Central memory CD8-positive, alpha-beta T cell (primary cell): ENCODE measurements around the gene SLC7A8.

Experiments
- ATAC-seq: fragments of 150-1000 bp; cut with Tn5 transposase; replicated peaks from 2 replicates; pipeline ENCODE4 v1.10.0; 2022; ENCODE audit warnings: mild to moderate bottlenecking, moderate FRiP score, moderate number of reproducible peaks; ENCODE audit not compliant: poor library complexity, severe bottlenecking; ENCODE audit errors: extremely low read depth
- DNase-seq, 2 donors: peaks; one replicate each; pipeline ENCODE4 v3.0.0; 2021; ENCODE audit warnings: low spot score in 2 of 2
- H3K27ac Mint-ChIP-seq: one replicate; pipeline ENCODE4 v1.8.0; 2022; ENCODE audit warnings: low read depth, mild to moderate bottlenecking, moderate library complexity, mixed read lengths
- H3K27me3 Mint-ChIP-seq: one replicate; pipeline ENCODE4 v1.8.0; 2022; ENCODE audit warnings: mixed read lengths
- H3K36me3 Mint-ChIP-seq: one replicate; pipeline ENCODE4 v1.8.0; 2022; ENCODE audit warnings: mild to moderate bottlenecking, moderate library complexity, mixed read lengths; ENCODE audit not compliant: insufficient read depth
- H3K4me1 Mint-ChIP-seq: one replicate; pipeline ENCODE4 v1.8.0; 2022; ENCODE audit warnings: mixed read lengths
- H3K4me3 Mint-ChIP-seq: one replicate; pipeline ENCODE4 v1.8.0; 2022; ENCODE audit warnings: mild to moderate bottlenecking, moderate library complexity, mixed read lengths
- H3K9me3 Mint-ChIP-seq: one replicate; pipeline ENCODE4 v1.8.0; 2022; ENCODE audit warnings: mixed read lengths

Gene SLC7A8

DNA sequence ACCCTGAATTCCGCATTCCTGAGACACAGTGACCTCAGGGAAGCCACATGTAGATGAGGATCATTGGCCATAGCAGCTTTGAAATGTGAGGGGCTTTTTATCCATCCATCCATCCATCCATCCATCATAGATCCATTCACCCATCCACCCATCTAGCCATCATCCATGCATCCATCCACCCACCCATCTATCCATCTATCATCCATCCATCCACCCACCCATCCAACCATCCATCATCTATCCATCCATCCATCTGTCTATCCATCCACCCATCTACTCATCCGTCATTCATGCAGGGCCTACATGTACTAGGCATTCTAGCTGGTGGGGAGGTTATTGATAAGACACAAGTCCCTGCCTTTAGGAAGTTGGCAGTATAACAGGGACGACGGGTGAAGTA is 36.5 kb downstream of the SLC7A8 start:
- H3K27me3 Mint-ChIP-seq, result peaks cover 57% of the 10 kb centered on the region
- H3K27ac Mint-ChIP-seq, result no peak overlapping the region
- H3K36me3 Mint-ChIP-seq, result no peaks in the 10 kb centered on the region
- DNase-seq (no peak), ATAC-seq (no peak)
- no peak overlapping the region for H3K4me3 Mint-ChIP-seq
- H3K4me1 Mint-ChIP-seq, result no peaks in the 10 kb centered on the region
- no peaks in the 10 kb centered on the region for H3K9me3 Mint-ChIP-seq

DNA sequence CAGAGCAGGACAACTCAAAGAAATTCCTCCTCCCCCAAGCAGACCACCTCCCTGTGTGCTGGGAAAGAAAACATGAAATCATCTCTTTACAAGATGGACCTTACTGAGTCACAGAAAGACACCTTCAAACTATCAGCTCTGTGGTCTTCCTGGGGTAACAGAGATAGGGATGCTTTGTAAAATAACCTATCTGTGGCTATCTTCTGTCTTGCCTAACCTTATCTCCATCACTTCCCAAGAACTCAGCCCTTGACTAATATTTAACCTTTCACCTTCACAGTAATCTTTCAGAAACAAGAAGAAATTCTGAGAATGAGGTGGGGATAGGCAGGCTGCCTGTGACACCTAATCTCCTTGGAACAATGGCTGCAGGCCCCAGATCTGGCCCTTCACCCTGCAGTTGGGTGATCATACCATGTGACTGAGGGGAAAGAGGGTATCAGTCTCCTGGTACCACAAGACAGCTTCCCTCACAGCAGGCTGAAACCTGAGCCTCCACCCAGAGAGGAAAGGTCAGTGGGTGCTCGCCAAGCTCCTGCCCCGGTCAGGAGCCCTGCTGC is 37.0 kb downstream of the SLC7A8 start:
- H3K27ac Mint-ChIP-seq, result no peak overlapping the region

DNA sequence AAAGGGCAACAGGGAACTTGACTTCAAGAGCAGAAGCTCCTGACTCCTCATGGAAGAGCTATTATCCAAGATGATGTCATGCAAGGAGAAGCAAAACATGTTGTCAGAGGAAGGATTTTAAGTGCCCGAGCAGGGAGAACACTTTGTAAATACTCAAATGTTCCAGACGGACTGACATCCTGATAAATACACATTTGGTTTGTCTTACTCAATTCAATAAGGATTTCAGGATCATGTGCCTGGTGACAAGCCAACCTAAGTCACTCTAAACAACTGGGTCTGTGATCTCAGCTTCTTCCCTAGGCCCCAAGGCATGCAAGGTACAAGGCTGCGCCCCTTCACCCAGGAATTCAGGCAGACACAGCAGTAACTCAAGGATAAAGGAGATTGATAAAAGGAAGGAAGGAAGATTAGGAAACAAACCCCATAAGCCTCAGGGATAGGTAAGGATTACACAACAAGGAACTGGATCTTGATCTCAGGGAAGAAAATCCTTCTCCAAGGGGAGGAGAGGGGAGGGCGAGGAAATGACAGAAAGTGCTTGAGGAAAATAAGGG is 37.6 kb downstream of the SLC7A8 start:
- no peaks in the 10 kb centered on the region for H3K36me3 Mint-ChIP-seq
- H3K27me3 Mint-ChIP-seq, result peaks cover 50% of the 10 kb centered on the region
- H3K9me3 Mint-ChIP-seq, result no peaks in the 10 kb centered on the region
- DNase-seq (no peak), ATAC-seq (no peak)
- no peak overlapping the region for H3K4me3 Mint-ChIP-seq
- H3K4me1 Mint-ChIP-seq, result no peaks in the 10 kb centered on the region
- no peak overlapping the region for H3K27ac Mint-ChIP-seq

More for the DNA sequence above, 37.0 kb downstream of the SLC7A8 start:
- Mint-ChIP-seq H3K27me3 (peaks cover 56% of the 10 kb centered on the region), H3K36me3 (no peaks in the 10 kb centered on the region), H3K4me3 (no peak overlapping the region), H3K4me1 (no peaks in the 10 kb centered on the region), H3K9me3 (no peaks in the 10 kb centered on the region)
- DNase-seq (no peak), ATAC-seq (no peak)

DNA sequence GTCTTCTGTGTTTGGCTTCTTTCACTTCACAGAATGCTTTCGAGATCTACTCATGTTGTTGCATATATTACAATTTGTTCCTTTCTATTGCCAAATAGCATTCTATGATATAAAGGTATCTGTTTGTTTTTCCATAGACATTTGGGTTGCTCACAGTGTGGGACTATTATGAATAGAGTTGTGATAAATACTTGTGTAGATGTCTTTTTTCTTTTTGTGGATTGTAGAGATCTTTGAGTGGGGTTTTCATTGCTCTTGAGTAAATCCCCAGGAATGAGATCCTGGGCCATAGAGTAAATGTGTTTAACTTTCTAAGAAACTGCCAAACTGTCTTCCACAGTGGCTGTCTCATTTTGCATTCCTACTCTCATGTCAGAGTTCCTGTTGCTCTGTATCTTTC is 39.5 kb downstream of the SLC7A8 start:
- DNase-seq, result no peak
- H3K36me3 Mint-ChIP-seq, result no peaks in the 10 kb centered on the region
- no peak overlapping the region for H3K4me3 Mint-ChIP-seq
- ATAC-seq, result no peak
- H3K27me3 Mint-ChIP-seq, result peaks cover 30% of the 10 kb centered on the region
- H3K27ac Mint-ChIP-seq, result no peak overlapping the region
- no peaks in the 10 kb centered on the region for H3K4me1 Mint-ChIP-seq
- no peaks in the 10 kb centered on the region for H3K9me3 Mint-ChIP-seq

DNA sequence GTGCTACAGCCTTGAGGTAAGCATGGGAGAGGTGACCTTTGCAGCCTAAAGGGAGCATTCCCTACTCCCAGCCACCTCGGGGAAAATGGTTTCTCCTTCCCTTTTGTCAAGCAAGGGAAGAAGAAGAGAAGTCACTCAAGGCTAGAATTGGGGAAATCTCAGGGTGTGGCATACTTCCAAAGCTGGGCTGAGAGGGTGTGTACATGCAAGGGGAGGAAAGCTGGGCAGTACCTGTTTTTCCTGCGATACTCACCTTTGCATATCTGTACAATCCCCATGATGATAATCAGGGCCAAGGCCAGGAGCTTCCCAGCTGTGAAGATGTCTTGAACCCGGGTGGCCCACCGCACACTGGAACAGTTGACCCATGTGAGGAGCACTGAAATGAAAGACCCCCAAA is 40.6 kb downstream of the SLC7A8 start:
- Mint-ChIP-seq H3K27me3 (peaks cover 20% of the 10 kb centered on the region), H3K4me1 (no peaks in the 10 kb centered on the region), H3K36me3 (no peaks in the 10 kb centered on the region), H3K27ac (no peak overlapping the region), H3K9me3 (no peaks in the 10 kb centered on the region), H3K4me3 (no peak overlapping the region)
- DNase-seq (no peak), ATAC-seq (no peak)

DNA sequence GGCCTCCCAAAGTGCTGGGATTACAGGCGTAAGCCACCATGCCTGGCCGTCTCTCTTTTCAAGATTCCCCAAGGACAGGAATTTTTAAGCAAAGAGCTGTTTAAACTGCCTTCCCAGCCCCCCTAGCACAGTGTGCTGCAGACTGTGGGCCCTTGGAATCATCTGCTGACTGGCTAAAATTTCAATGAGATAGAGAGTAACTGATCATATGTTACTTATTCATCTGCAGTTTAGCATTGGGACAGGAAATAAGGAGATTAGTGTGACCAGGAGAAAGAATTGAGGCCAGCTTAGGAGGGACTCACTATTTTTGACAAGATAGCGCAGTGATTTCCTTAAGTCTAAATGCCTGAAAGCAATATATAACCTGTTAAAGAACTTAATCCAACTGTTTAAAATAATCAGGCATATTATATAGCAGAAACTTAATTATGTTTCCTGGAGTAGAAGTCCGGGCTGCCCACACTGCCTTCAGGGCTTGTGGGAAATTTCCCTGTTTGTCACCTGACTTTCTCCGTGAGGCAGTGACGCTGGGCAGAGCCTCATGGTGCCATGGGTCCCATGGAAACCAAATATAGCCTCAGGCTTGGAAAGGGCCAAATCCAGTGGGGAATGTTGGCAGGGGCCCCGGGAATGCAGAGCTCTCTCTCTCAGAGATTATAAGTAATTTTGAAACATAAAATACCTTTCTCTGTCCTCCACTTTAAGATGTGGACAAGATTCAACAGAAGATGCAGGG is 41.6 kb downstream of the SLC7A8 start:
- peaks cover 14% of the 10 kb centered on the region for H3K27me3 Mint-ChIP-seq
- H3K9me3 Mint-ChIP-seq, result no peaks in the 10 kb centered on the region
- ATAC-seq, result no peak
- no peak overlapping the region for H3K27ac Mint-ChIP-seq
- no peak for DNase-seq
- H3K4me3 Mint-ChIP-seq, result no peak overlapping the region
- H3K4me1 Mint-ChIP-seq, result no peaks in the 10 kb centered on the region
- H3K36me3 Mint-ChIP-seq, result no peaks in the 10 kb centered on the region

DNA sequence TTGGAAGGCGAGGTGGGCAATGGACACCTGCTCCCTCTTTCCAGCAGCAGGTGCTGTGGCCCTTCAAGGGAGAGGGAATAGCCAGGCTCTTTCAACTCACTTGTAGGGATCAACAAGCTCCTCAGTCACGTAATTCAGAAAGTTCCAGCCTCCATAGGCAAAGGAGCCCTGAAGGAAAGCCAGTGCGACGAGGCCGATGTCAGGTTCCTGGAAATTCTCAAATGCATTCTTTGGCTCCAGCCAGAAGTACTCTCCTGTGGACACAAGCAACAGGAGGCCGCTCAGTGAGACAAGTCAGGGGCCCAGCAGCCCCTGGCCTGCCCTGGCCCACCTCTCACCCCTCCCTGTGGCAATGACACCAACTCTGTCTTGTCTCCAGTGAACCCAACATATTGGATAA is 43.1 kb downstream of the SLC7A8 start:
- Mint-ChIP-seq H3K4me3 (no peak overlapping the region), H3K36me3 (no peaks in the 10 kb centered on the region), H3K27me3 (no peaks in the 10 kb centered on the region), H3K27ac (no peak overlapping the region), H3K9me3 (no peaks in the 10 kb centered on the region), H3K4me1 (no peaks in the 10 kb centered on the region)
- ATAC-seq, result no peak
- DNase-seq, result no peak

DNA sequence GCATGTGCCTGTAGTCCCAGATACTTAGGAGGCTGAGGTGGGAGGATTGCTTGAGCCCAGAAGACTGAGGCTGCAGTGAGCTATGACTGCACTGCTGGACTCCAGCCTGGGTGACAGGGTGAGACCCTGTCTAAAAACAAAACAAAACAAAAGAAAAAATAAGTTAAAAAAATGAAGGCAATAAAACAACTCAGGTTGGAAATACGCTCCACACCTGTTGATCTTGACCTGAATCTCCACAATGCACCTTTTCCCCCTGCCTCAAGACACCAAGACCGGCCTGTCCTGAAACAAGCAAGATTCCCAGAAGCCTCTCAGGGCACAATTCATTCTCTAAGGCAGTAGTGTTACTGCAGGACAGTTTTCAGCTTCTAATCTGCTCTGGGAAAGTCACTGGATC is 43.6 kb downstream of the SLC7A8 start:
- H3K36me3 Mint-ChIP-seq, result no peaks in the 10 kb centered on the region
- no peaks in the 10 kb centered on the region for H3K27me3 Mint-ChIP-seq
- ATAC-seq, result no peak
- no peak overlapping the region for H3K4me3 Mint-ChIP-seq
- H3K9me3 Mint-ChIP-seq, result no peaks in the 10 kb centered on the region
- H3K27ac Mint-ChIP-seq, result no peak overlapping the region
- DNase-seq, result no peak
- no peaks in the 10 kb centered on the region for H3K4me1 Mint-ChIP-seq

DNA sequence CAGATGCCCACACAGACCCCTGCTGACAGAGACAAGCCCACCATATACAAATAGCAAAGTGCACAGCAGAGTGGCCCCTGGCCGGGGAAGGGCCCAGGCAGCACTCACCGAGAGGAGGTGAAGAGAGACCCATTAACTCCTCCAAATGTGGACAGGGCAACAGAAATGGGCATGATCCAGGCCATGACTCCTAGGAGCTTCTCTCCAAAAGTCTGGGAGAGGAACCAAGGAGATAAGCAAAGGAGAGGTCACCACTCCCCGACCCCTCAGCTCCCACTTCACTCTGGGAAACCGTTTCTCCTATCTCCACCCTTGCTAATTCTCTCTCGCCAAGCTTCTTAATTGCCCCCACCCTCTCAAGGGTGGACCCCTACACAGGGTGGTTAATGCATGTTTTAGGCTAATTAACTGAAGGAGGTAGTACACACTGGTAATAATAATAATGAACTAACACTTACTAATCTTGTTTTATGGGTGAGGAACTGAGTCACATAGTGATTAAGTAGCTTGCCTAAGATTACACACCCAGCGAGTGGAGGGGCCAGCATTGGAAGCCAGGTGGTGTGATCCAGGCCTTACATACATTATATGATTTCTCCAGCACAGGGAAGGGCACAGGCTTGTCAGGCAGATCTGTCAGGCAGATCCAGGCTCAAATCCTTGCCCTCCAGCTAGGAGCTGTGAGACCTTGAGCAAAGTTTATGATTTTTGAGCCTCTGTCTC is 45.5 kb downstream of the SLC7A8 start:
- no peak overlapping the region for H3K27ac Mint-ChIP-seq
- H3K4me3 Mint-ChIP-seq, result no peak overlapping the region
- no peaks in the 10 kb centered on the region for H3K9me3 Mint-ChIP-seq
- no peaks in the 10 kb centered on the region for H3K36me3 Mint-ChIP-seq
- H3K27me3 Mint-ChIP-seq, result no peaks in the 10 kb centered on the region
- H3K4me1 Mint-ChIP-seq, result no peaks in the 10 kb centered on the region
- DNase-seq (no peak), ATAC-seq (no peak)

DNA sequence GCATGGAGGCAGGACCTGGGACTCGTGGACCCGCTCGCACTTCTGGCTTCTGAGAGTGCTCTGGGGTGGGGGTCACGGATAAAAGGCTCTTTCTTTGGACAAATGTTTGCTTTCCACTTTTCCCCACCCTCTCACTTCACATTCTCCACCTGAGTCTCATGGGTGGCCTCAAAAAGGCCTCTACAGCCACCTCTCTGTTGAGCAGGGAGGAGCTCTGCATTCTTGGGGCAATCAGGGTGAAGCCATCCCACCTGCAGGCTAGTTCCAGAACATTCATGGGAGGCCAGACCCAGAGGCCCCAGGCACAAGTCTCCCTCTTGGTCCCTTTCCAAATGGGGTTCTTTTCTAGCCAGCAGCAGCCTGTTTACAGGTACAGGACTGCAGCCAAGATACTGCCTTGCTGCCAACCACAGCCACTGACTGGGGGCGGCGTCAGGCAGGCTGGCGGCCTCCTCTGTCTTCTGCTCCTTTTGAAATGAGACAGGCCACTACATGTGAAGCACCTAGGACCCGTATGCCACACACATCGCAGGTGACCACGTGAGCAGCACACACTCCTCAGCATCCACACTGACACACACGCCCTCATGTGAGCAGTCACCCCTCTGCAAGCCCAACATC is 46.2 kb downstream of the SLC7A8 start:
- DNase-seq (no peak), ATAC-seq (no peak)
- H3K27me3 Mint-ChIP-seq, result no peaks in the 10 kb centered on the region
- peaks cover 2% of the 10 kb centered on the region for H3K36me3 Mint-ChIP-seq
- H3K4me1 Mint-ChIP-seq, result no peaks in the 10 kb centered on the region
- no peaks in the 10 kb centered on the region for H3K9me3 Mint-ChIP-seq
- no peak overlapping the region for H3K27ac Mint-ChIP-seq
- no peak overlapping the region for H3K4me3 Mint-ChIP-seq

DNA sequence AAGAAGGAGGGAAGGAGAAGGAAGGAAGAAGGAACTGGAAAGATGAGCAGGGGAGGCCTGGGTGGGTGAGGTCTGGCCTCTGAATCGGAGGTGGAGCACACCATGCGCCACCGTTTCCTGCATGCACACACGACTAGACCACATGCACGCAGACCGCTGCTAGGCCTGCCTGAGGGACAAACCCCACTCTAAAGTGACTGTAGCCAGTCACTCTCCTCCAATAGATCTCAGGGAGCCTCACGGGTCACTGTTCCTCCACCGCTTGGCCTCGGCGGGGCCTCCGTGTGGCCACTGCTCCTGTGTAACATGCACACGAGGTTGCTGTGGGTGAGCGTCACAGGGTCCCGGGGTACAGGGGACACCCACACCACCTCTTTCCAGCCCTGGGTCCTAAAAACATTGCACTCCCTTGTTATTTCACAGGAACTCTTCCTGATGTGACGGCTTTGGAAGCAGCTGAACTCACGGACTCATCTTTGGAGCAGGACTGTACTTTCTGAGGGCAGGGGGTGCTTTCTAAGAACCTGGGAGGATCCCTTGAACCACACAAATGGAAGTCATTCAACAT is 46.8 kb downstream of the SLC7A8 start:
- ATAC-seq (no peak), DNase-seq (no peak)
- H3K27me3 Mint-ChIP-seq, result no peaks in the 10 kb centered on the region
- H3K4me3 Mint-ChIP-seq, result no peak overlapping the region
- H3K4me1 Mint-ChIP-seq, result no peaks in the 10 kb centered on the region
- H3K27ac Mint-ChIP-seq, result no peak overlapping the region
- peaks cover 2% of the 10 kb centered on the region for H3K36me3 Mint-ChIP-seq
- no peaks in the 10 kb centered on the region for H3K9me3 Mint-ChIP-seq

DNA sequence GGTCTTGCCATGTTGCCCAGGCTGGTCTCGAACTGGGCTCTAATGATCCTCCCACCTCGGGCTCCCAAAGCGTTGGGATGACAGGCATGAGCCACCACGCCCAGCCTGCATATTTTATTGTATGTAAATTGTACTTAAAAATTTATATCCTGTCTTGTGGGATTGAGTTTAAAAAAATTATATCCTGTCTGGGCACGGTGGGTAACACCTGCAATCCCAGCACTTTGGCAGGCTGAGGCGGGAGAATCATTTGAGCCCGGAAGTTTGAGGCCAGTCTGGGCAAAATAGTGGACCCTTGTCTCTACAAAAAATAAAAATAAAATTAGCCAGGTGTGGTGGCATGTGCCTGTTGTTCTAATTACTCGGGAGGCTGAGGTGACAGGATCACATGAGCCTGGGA is 50.5 kb downstream of the SLC7A8 start:
- peaks cover 3% of the 10 kb centered on the region for H3K4me1 Mint-ChIP-seq
- peaks cover 30% of the 10 kb centered on the region for H3K27me3 Mint-ChIP-seq
- H3K36me3 Mint-ChIP-seq, result peaks cover 2% of the 10 kb centered on the region
- no peak overlapping the region for H3K27ac Mint-ChIP-seq
- ATAC-seq (no peak), DNase-seq (no peak)
- no peak overlapping the region for H3K4me3 Mint-ChIP-seq
- H3K9me3 Mint-ChIP-seq, result no peaks in the 10 kb centered on the region
